NCI-H1436 (cell line): ENCODE results near the gene NAGA.
"Not testable (repeated sequence)": the region's sequence is repeated elsewhere in the genome, so short reads cannot be mapped to it uniquely, and the experiment has no call there.

Experiments
- DNase-seq: peaks from one replicate; lab custom pipeline; 2025; lab: John Stamatoyannopoulos, UW

NAGA gene

GRCh38 chr22:42074846-42075676 is 4.4 kb upstream of the NAGA start:
- no peak for DNase-seq

- no peak for DNase-seq
Observed at GRCh38 chr22:42074132-42074811, 3.7 kb upstream of the NAGA start, which contains the start of gene PHETA2. Gene PHETA2, plus strand, starts transcription at chr22:42074248. Its CDS starts 3,046 bp downstream, at chr22:42077294.

GRCh38 chr22:42073621-42074041 is 3.0 kb upstream of the NAGA start:
- no peak for DNase-seq

- DNase-seq, result no peak
Observed at GRCh38 chr22:42072606-42073330, 2.2 kb upstream of the NAGA start.

GRCh38 chr22:42071508-42071907 is 896 bp upstream of the NAGA start:
- not testable (repeated sequence) for DNase-seq

- DNase-seq, result no peak
Observed at GRCh38 chr22:42069801-42070516, 653 bp downstream of the NAGA start.

GRCh38 chr22:42068291-42068690 is 2.3 kb downstream of the NAGA start:
- no peak for DNase-seq

- DNase-seq, result no peak
Observed at GRCh38 chr22:42067671-42068251, 2.9 kb downstream of the NAGA start.

GRCh38 chr22:42066937-42067336 is 3.7 kb downstream of the NAGA start:
- DNase-seq, result no peak

- DNase-seq, result no peak
Observed at GRCh38 chr22:42066126-42066761, 4.4 kb downstream of the NAGA start.

GRCh38 chr22:42065438-42066125 is 5.0 kb downstream of the NAGA start:
- no peak for DNase-seq

- DNase-seq, result no peak
Observed at GRCh38 chr22:42064629-42065028, 6.0 kb downstream of the NAGA start.

- DNase-seq, result no peak
Observed at GRCh38 chr22:42062506-42063170, 8.0 kb downstream of the NAGA start.

- DNase-seq, result no peak
Observed at GRCh38 chr22:42061041-42061440, 9.6 kb downstream of the NAGA start.

- DNase-seq, result no peak
Observed at GRCh38 chr22:42060489-42060888, 10.1 kb downstream of the NAGA start.

- no peak for DNase-seq
Observed at GRCh38 chr22:42056757-42057511, 13.7 kb downstream of the NAGA start.

GRCh38 chr22:42052765-42053164 is 17.8 kb downstream of the NAGA start:
- DNase-seq, result no peak

GRCh38 chr22:42050641-42051180 is 19.9 kb downstream of the NAGA start:
- DNase-seq, result no peak

GRCh38 chr22:42041784-42042183 is 28.8 kb downstream of the NAGA start:
- DNase-seq, result no peak
